ENCODE measurements around the gene TMEM116. TPM values are rescaled to one million over a fixed set of nuclear protein-coding genes. Genes with fewer than 3 reads are reported as not detected.

TMEM116 gene
- total and polyA plus RNA-seq, 2 donors (not counting 3 experiments of a cell fraction or from before 2014, with no cell fraction given): 1.6 to 3.9 TPM

DNA sequence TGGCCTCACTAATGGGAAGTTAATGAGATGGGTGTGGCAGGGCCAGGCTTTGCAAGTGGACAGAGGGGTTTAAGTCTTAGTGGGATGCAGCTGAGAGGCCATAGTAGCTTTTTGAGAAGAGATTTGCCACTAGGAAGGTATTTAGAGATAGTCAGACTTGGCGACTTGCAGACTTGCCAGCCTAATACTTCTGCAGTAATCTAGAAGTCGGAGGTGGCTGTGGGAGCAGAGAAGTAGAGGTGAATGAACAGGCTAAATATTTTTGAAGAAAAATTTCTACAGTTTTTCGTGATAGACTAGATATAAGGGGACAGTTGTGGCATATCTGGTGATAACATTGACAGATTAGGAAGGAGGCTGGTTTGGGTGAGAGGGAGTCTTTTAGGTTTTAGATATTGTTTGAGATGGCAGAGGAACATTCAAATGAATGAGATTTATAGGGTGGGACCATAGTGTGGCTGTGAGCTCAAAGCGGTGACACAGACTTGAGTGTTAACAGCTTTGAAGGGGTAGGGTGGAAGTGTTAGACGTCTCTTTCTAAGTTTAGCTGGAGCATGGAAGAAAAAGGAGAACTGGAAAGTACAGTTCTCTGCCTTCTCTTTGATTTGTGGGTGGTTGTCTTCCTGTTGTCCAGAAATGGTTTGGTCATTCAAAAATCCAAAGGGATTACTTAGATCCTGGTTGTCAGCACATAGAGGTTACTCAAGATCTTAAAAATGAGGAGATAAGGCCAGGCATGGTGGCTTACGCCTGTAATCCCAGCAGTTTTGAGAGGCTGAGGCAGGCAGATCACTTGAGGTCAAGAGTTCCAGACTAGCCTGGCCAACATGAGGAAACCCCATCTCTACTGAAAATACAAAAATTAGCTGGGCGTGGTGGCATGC lies 126.1 kb downstream of the TMEM116 start:
- H3K79me2 ChIP-seq (ENCODE audit: control insufficient read depth, insufficient read depth, low read length): no peaks in the 10 kb centered on the region
- no peak for TF ChIP-seq POLR2A (IDR thresholded peaks at IDR 0.05; ENCODE audit: low read depth, low read length)
- no peak for TF ChIP-seq EZH2 (IDR thresholded peaks at IDR 0.05; ENCODE audit: borderline replicate concordance, low read depth, low read length, severe bottlenecking)
- TF ChIP-seq POLR2AphosphoS5 (IDR thresholded peaks at IDR 0.05; ENCODE audit: insufficient read depth, low read depth, low read length): no peak
- TF ChIP-seq, protein P1, sequence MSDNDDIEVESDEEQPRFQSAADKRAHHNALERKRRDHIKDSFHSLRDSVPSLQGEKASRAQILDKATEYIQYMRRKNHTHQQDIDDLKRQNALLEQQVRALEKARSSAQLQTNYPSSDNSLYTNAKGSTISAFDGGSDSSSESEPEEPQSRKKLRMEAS (IDR thresholded peaks at IDR 0.05; ENCODE audit: insufficient read depth, insufficient read length): no peak
- no peak for TF ChIP-seq GATA2 (IDR thresholded peaks at IDR 0.05; ENCODE audit: insufficient read depth, insufficient read length, low read depth, low read length)
- no peak for TF ChIP-seq MYC (IDR thresholded peaks at IDR 0.05; ENCODE audit: low read depth, low read length)
- TF ChIP-seq FOS (IDR thresholded peaks at IDR 0.05; ENCODE audit: borderline replicate concordance, insufficient read depth, low read length): no peak
- TF ChIP-seq, protein P2, sequence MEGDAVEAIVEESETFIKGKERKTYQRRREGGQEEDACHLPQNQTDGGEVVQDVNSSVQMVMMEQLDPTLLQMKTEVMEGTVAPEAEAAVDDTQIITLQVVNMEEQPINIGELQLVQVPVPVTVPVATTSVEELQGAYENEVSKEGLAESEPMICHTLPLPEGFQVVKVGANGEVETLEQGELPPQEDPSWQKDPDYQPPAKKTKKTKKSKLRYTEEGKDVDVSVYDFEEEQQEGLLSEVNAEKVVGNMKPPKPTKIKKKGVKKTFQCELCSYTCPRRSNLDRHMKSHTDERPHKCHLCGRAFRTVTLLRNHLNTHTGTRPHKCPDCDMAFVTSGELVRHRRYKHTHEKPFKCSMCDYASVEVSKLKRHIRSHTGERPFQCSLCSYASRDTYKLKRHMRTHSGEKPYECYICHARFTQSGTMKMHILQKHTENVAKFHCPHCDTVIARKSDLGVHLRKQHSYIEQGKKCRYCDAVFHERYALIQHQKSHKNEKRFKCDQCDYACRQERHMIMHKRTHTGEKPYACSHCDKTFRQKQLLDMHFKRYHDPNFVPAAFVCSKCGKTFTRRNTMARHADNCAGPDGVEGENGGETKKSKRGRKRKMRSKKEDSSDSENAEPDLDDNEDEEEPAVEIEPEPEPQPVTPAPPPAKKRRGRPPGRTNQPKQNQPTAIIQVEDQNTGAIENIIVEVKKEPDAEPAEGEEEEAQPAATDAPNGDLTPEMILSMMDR (IDR thresholded peaks at IDR 0.05; ENCODE audit: extremely low read depth in 1 of 2, insufficient read depth in 1 of 2, low read depth in 1 of 2, low read length in 2 of 2): no peak
- no peak for TF ChIP-seq JUN (IDR thresholded peaks at IDR 0.05; ENCODE audit: borderline replicate concordance, insufficient read depth, insufficient read length, low read depth)
- intact Hi-C loops (cut with micrococcal nuclease): no loop called here
- no peak overlapping the region for H3K9ac ChIP-seq (replicated peaks; ENCODE audit: extremely low read depth, insufficient read depth, low read length)
- no TSS peak for BruUV-seq (replicated peaks)
- no peaks in the 10 kb centered on the region for H3K9me3 ChIP-seq (replicated peaks; ENCODE audit: control insufficient read depth, insufficient read depth, low read length)
- peaks cover 19 to 38% of the 10 kb centered on the region in 2 experiments for H3K36me3 ChIP-seq (ENCODE audit: control insufficient read depth in 2 of 2, extremely low read depth in 1 of 2, insufficient read depth in 2 of 2, low read length in 2 of 2)
- H3K9me1 ChIP-seq (replicated peaks; ENCODE audit: control insufficient read depth, extremely low read depth, insufficient read depth, low read length): no peaks in the 10 kb centered on the region
- no peak overlapping the region for H2AFZ ChIP-seq (ENCODE audit: low read depth, low read length)
- H3K4me2 ChIP-seq (ENCODE audit: insufficient read depth, low read length): no peak overlapping the region
- H3K27ac ChIP-seq (ENCODE audit: insufficient read depth, low read depth, low read length): no peak overlapping the region
- dilution Hi-C loops (cut with MboI; ENCODE audit: extremely low pct_ligation_motif_present, low sequenced_read_pairs): no loop called here
- H4K20me1 ChIP-seq (replicated peaks; ENCODE audit: control insufficient read depth, extremely low read depth, insufficient read depth, low read length): no peaks in the 10 kb centered on the region
- no peaks in the 10 kb centered on the region for H3K27me3 ChIP-seq (ENCODE audit: control insufficient read depth in 2 of 2, insufficient read depth in 2 of 2, low read length in 2 of 2)
- DNase-seq (ENCODE audit: low read depth, low spot score): no peak
- no peak overlapping the region for H3K4me3 ChIP-seq (replicated peaks in 1 of 3; ENCODE audit: insufficient read depth in 1 of 3, low read depth in 1 of 3, low read length in 3 of 3)
- ChIA-PET CTCF (no interaction called here), POLR2A (no interaction called here)
- FAIRE-seq: no peak
- H3K4me1 ChIP-seq (ENCODE audit: control insufficient read depth, extremely low read depth, insufficient read depth, low read length): no peaks in the 10 kb centered on the region

All from endothelial cell of umbilical vein (primary cell).